AG20443 (cell line): ENCODE data around the gene IGSF1.

Experiments used
- DNase-seq: peaks from one replicate; pipeline ENCODE4 v3.0.0; 2012; ENCODE audit warnings: low spot score, mixed read lengths

Gene IGSF1, protein sequence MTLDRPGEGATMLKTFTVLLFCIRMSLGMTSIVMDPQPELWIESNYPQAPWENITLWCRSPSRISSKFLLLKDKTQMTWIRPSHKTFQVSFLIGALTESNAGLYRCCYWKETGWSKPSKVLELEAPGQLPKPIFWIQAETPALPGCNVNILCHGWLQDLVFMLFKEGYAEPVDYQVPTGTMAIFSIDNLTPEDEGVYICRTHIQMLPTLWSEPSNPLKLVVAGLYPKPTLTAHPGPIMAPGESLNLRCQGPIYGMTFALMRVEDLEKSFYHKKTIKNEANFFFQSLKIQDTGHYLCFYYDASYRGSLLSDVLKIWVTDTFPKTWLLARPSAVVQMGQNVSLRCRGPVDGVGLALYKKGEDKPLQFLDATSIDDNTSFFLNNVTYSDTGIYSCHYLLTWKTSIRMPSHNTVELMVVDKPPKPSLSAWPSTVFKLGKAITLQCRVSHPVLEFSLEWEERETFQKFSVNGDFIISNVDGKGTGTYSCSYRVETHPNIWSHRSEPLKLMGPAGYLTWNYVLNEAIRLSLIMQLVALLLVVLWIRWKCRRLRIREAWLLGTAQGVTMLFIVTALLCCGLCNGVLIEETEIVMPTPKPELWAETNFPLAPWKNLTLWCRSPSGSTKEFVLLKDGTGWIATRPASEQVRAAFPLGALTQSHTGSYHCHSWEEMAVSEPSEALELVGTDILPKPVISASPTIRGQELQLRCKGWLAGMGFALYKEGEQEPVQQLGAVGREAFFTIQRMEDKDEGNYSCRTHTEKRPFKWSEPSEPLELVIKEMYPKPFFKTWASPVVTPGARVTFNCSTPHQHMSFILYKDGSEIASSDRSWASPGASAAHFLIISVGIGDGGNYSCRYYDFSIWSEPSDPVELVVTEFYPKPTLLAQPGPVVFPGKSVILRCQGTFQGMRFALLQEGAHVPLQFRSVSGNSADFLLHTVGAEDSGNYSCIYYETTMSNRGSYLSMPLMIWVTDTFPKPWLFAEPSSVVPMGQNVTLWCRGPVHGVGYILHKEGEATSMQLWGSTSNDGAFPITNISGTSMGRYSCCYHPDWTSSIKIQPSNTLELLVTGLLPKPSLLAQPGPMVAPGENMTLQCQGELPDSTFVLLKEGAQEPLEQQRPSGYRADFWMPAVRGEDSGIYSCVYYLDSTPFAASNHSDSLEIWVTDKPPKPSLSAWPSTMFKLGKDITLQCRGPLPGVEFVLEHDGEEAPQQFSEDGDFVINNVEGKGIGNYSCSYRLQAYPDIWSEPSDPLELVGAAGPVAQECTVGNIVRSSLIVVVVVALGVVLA (N-terminal part only)

DNA sequence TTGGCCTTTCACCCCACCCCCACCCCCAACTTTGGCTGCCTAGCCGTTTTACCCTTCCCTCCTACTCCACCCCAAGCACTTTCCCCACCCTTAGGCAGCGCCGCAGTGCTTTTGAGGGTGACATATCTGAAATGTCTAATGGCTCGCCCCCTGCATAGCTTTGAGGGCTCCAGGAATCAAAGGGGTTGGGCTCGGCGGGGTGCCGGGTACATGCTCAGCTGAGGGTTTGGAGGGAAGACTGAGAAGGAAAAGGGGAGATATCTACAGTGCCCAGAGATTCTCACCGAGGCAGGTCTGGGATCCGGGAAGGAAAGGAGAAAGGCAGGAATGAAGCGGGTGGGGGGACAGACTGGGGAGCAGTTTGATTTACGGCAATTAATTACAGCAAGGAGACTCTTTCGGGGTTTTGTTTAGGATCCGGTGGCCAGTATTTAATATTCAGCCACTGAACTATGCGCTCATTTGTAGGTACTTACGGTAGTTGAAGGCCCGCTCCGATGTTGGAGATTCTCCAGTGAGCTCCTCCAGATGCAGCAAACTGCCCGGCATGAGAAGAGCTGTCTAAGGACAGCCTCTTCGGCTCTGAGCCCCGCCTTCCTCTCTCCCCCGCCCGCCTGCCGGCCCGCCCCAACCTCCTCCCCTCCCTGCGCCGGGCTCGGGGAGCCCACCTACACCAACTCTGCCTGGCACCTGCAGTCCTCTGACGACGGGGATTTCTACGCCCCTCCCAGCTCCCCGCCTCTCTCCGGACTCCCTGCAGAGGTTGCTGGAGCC is at the start of gene IGSF1:
Gene IGSF1 (minus strand): TSS at position 569 of the 774 bp plus-strand sequence. CDS start 2,632 bp downstream, outside the sequence.
- DNase-seq, result peak; percentile 13

DNA sequence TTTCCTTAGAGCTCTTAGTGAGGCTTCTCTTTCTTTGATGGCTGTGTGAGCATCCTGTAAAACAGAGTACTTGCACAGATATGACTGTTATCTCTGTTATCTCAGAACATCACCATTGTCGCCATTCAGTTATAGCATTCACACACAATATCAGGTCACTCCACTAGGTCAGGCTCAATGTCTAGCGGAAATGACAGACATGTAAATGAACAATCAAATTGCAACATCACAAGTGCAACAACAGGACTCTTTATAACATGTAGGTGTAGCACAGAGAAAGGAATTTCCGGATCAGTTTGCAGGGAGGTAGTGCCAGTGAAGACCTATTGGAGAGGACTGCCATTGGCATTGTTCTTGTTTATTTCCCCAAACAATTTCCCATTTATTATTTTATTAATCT is 43.2 kb upstream of the IGSF1 start:
- no peak for DNase-seq

DNA sequence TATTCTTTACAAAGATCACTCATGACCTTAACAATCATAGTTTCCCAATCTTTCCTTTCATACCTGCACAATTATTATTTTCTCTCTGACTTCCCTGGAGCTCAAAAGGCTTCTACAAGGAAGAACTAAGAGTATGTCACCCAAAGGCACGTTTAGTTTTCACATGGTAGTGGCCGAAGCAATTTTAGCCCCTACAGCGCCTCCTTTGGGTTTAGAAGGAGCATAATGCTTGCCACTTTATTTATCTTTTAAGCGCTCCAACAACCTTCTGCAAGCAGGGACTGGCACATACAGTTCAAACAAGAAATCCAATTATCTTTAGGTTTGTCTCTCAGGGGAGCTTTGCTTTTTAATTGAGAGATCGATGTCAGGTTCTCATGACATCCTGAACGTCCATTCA is 42.0 kb upstream of the IGSF1 start:
- no peak for DNase-seq

DNA sequence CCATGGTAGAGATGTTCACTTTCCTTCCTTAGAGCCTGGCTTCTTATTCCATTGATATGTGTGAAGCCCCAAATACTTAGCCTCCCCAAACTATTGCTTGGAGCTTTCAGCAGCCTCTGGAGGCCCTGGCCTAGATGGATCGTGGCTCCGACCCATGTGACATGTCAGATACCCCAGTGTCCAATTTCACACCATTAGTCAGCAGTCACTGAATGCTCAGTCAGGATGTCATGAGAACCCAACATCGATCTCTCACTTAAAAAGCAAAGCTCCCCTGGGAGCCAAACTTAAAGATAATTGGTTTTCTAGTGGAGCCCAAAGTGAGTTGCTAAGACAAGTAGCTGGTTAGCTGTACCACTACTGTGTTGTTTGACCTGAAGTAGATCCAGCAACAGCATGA is 41.6 kb upstream of the IGSF1 start:
- DNase-seq, result no peak

DNA sequence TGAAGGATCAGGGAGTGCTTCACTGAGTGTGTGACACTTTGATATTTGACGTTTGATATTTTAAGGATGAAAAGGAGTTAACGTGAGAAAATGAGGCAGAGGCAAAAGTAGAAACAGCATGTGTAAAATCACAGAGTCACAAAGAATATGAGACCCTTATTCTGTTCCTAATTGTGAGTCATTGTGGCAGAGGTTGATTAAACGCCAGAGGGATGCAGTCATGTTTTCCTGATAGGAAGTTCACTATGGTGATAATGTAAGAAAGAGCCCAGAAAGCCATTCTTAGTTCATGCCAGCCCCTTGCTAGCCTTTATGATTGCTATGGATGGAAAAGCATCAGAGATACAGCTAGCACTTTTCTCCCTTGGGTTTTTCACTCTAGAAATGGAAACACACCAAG is 33.5 kb upstream of the IGSF1 start:
- DNase-seq, result no peak

DNA sequence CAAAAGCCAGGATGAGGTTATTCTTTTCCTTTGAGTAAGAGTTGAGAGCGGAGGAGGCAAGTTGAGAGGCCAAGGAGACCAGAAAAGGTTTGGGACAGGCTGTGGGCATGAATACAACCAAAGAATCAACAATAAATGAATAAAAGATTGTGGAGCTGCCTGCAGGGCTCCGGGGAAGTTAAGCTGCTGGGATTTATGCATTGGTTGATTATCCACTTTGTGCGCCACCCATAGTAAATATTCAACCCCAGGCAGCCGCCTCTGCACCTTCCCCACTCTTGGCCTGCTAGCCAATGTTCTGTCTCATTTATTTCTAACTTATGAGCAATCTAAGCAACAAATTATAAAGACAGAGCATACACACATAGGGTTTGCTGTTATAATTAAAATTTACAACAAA is 28.2 kb upstream of the IGSF1 start:
- DNase-seq, result no peak

DNA sequence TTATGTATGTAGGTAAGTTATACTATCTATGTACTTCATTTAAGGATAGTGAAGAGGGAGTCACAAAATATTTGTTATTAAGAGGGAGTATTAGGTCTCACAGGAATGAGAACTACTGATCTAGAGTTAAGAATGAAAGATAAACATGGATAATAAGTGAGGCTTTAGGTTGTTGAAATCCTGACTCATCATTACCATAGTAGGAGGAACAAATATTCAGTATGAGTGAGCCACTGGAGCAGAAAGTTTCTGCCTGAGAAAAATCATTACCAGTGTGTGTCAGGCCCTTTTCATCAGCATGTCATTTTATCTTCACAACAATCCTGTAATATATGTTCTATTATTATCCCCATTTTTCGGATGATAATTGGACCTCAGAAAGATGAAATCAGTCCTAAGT is 27.2 kb upstream of the IGSF1 start:
- no peak for DNase-seq

DNA sequence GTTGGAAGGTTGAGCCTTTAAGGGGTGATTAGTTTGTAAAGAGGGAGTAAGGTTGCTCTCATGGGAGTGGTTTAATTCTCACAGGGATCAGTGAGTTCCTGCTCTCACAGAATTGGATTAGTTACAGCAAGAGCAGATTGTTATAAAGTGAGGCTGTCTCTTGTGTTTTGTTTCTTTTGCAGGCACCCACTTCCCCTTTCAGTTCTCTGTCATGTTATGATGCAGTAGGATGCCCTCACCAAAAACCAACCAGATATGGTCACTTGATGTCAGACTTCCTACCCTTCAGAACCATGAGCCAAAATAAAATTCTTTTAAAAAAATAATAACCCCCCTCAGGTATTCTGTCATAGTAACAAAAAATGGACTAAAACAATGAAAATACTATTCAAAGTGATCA is 19.9 kb upstream of the IGSF1 start:
- no peak for DNase-seq

DNA sequence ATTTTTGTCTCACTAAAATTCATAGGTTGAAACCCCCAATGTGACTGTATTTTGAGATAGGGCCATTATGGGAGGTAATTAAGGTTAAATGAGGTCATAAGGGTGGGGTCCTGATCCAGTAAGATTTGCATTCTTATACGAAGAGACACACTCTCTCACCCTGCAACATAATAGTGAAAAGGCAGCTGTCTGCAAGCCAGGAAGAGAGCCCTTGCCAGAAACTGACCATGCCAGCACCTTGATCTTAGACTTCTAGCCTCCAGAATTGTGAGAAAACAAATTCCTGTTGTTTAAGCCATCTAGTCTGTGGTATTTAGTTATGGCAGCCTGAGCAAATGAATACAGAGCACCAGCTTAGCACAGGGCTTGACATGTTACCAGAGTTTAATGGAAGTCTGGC is 17.5 kb upstream of the IGSF1 start:
- no peak for DNase-seq

DNA sequence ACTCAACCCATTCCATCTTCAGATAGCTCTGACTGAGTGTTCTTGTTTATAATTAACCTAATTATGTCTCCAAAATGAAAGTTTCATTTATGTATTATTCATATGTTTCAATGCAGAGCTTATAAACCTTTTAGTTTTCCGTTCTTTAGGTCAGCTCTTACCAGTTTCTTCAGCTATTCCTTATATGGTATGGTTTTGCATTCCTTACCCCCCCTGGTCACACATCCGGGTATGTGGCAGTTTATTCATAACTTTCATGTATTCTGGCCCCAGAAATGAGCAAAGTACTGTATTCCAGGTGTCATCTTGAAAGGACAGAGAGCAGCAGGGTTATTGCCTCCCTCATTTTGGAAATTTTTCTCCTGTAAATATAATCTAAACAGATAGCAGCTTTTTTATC is 16.8 kb upstream of the IGSF1 start:
- no peak for DNase-seq

DNA sequence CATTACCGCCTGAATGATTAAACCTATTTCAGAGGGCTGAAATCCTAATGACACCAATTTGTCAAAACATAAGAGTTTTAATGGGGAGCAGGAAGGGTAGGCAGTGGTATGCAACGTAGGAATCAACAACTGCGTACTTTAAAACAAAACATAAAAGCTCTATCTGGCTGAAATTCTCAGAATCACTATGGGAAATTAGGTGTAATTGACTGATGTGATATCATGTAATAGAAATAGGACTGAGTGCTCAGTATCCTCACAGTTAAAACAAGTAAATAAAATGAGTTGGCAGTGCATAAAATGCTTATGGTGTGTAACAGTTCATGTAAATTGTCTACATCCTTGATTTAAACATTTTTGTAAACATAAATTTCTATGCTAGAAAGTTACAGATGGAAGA is 13.6 kb upstream of the IGSF1 start:
- DNase-seq, result no peak

DNA sequence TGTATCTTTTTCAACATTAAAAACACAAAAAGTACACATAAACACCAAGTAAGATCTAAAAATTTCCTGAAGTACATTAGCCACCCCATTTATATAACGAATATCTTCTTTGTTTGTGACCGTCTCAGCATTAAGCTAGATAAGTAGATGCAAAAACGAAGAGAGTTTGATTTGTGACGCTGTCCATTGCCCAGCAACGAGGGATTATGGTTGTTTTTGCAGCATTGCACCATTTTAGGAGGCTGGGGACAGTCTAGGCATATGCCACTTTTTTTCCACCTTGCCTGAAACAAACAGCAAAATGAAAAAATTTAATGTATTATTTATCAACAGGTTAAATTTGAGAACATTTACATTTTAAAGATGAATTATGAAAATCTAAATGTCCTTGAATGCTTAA is 12.0 kb upstream of the IGSF1 start:
- no peak for DNase-seq

DNA sequence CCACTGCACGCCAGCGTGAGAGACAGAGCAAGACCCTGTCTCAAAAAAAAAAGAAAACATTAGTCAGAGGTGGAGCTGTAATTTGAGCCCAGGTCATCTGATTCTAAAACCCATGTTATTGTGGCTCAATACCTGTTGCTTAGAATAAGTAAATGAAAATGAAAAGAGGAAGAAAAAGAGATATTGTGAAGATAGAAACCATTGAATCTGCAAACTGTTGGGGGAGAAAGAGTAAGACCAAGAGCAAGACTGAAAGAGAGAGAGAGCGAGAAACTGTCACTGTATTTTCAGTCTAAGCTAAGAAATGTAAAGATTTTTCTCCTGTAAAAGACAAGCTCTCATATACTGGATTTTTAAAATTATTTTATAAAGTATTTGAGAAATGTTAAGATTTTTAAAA is 9.7 kb upstream of the IGSF1 start:
- no peak for DNase-seq

DNA sequence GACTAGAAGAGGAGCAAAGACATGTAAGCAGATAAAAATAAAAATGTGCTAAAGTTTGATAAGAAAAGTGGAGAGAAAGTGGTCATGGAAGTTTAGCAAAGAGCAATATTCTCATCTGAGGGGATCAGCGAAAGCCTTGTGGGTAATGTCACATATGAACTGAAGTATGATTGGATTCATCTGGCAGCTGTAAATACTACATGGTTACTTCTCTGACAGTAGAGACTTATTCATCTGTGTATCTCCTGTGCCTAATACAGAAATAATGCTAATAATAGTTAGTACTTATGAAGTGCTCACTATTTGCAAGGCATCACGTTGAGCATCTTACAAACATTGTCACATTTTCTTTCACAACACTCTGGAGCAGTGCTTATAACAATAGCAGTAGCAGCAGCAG is 8.9 kb upstream of the IGSF1 start:
- DNase-seq, result no peak

DNA sequence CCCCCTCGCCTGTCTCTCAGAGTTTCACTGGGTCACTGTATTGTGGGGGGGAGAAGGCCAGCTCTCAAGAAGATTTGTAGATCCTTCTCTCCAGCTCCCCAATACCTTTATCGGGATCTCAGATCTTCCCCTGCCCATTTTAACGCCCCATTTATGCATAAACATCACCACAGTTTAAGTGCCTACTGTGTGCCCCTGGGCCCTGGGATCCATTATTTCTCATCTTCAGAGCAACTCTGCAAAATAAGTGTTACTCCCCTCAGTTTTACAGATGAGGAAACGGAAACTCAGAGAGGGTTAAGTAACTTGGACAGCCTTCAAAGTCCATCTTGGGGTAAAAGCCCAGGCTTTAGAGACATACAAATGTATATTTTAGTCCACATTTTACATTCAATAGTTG is 421 bp upstream of the IGSF1 start:
- no peak for DNase-seq

DNA sequence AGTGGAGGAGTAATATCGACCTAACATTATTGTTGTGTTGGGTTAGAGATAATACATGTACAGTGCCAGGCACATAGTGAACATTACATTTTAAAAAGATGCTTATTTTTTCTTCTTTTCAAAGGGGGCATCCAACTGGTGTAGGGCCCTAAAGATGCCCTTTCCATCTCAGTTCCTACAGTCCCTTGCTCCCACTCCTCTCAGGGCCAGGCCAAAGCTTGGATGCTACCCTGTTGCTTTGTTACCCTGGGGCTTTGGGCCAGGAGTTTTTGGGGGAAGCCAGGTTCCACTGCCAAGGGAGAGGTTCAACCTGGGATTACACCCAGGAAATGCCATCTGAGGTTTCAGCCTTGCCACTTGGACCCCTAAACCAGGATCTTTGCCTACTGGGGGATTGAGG is 918 bp downstream of the IGSF1 start:
- no peak for DNase-seq

DNA sequence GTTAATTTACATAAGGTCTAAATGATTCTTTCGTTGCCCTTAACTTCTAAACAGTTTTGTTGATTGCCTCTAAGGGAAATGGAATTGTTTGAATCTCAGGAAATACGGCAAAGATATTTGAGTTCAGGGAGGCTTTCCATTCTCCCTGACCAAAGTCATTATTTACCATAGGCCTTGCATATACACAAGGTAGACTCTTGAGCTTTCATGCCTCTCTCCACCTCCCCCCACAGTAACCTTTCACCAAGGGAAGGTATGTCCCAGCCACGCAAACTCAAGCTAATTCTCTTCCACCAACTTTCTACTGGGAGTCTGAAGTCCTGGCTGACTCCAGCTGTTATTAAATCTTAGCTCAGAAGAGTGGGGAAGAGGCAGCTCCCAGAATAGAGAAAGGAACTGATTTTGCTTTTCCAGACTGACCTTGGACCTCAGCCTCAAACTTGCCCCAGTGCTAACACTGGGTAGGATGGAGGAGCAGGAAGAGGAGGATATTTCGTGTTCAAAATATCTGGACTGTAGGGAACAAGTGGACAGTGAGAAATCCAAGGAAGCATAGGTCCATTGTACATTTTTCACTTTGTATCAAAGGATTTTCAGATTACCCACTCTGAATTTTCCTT is 1.4 kb downstream of the IGSF1 start:
- no peak for DNase-seq

DNA sequence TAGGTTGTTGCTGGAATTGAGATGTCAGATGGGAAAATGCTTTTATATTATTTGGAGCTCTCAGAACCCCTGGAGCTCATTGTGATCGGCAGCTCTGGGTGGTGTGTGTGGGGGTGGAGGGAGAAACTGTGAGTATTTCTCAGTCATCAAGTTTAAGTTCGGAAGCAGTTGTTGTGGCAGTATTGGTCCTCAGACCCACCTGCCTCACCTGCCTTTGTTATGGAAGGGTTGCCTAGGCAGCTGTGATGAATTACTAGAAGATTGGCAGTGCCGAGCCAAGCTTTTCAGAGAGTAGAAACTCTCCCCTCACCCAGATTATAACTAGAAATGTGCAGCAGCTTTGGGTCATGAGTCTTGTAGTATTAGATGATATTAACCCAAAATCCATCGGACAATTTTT is 9.5 kb downstream of the IGSF1 start:
- DNase-seq, result no peak

DNA sequence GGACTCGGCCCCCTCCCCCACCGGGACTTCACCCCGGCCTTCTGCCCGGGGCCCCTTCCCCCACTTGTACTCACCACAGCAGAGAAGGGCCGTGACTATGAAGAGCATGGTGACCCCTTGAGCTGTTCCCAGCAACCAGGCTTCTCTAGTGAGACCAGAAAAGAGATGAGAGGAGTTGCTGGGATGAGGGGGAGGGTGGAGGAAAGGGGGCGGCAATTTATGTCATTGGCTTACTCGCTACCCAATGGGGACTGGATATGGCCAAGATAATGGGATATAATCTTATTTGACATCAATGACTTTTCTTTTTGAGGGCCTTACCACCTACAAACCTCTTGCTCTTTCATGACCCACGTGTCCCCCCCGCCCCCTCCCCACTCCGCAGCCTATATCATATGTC is 9.9 kb downstream of the IGSF1 start:
- DNase-seq, result no peak

DNA sequence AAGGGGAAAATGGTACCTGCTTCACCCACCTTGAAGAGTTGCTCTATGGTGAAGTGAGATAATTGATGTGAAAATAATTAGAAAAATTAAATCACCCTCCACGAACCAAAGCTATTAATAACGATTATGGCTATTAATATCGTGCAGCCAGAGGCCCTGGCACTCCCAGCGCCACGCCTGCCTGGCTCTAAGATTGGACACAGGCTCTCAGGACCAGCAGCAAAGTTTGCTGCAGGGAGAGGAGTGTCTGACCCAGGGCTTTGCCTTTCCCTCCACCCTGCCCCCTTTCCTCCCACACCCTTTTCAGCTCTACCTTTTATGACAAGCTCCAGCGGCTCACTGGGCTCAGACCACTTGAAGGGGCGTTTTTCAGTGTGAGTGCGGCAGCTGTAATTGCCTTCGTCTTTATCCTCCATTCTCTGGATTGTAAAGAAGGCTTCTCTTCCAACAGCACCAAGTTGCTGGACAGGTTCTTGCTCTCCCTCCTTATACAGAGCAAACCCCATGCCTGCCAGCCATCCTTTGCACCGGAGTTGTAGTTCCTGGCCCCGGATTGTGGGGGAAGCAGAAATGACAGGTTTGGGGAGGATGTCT is 11.5 kb downstream of the IGSF1 start:
- DNase-seq, result no peak

DNA sequence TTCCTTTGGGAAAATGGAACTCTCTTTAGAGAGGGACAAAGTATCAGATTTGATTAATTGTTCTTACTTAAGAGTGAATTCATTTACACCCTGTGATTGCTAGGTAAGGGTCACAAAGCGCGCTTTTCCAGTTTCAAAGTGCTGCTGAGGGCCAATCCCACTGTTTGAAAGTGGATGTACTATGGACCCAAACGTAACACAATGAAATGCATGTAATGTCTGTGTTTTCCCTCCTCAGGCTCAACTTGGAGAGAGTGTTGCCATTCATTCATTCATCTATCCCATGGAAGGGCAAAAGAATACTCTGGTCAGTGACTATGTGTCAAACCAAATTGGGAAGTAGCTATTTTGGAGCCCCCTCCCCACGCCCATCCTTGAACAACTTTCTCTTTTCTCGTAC is 16.1 kb downstream of the IGSF1 start:
- no peak for DNase-seq
